ENCODE data around the gene COG5. TPM values are rescaled to one million over a fixed set of nuclear protein-coding genes. Genes with fewer than 3 reads are reported as not detected.

COG5 gene
- total and polyA plus RNA-seq, 9 of the 15 experiments (the other 6 are each of a cell fraction or from before 2014, with no cell fraction given): 15.3 to 75.1 (median 56.4) TPM

DNA sequence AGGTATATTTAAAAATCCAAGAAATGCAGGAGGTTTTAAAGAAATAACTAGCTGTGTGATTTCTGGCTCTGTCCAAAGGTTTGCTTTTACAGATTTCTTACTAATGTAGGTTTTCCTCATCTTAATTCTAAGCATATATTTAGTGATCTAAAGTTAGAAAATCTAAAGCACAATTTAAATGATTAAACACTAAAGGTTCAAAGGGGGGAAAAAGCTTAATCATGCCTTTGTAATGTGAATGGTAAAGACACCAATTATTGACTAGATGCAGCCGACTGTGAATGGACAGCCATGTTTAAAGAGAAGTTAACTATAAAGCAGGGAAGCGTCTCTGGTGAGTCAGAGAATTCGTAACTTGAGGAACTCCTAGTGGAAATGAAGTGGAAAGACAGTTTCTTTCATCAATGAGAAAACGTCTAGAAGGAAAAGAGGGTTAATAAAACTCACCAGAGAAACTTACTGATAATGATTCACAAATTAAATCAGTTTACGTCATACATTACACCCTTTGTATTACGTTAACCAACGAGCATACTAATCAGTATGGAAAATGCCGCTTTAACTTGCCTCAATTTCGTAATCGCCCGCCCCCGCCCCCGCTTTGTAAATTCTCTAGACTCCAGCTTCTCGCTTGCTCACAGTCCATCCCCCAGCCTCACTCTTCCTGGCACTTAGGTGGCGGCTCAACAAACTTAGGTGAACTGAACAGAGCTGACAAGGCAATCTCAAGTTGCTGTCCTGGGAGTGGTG lies 396.1 kb downstream of the COG5 start (continued):
- peak; percentile 62 for TF ChIP-seq JUN (IDR thresholded peaks at IDR 0.05; ENCODE audit: borderline replicate concordance, low read depth, low read length)
- no peak for TF ChIP-seq JUN (CRISPR knock-in tag; IDR thresholded peaks at IDR 0.05; ENCODE audit: borderline replicate concordance)
- TF ChIP-seq IRF9 (tag; IDR thresholded peaks at IDR 0.05): peak; percentile 69; the same call in 1 of the 2 replicates
- TF ChIP-seq CREM (IDR thresholded peaks at IDR 0.05; ENCODE audit: low read depth): peak; percentile 74
- peak; percentile 52; the same call in 1 of the 2 replicates for TF ChIP-seq SMC3 (conservative IDR thresholded peaks at IDR 0.05; ENCODE audit: insufficient read depth, low read depth, low read length)
- TF ChIP-seq ZNF583 (CRISPR knock-in tag; IDR thresholded peaks at IDR 0.05): no peak
- TF ChIP-seq, protein P1, sequence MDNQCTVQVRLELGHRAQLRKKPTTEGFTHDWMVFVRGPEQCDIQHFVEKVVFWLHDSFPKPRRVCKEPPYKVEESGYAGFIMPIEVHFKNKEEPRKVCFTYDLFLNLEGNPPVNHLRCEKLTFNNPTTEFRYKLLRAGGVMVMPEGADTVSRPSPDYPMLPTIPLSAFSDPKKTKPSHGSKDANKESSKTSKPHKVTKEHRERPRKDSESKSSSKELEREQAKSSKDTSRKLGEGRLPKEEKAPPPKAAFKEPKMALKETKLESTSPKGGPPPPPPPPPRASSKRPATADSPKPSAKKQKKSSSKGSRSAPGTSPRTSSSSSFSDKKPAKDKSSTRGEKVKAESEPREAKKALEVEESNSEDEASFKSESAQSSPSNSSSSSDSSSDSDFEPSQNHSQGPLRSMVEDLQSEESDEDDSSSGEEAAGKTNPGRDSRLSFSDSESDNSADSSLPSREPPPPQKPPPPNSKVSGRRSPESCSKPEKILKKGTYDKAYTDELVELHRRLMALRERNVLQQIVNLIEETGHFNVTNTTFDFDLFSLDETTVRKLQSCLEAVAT (IDR thresholded peaks at IDR 0.05): peak in 1 of 2 experiments; percentile 62; a peak in 2 of 4 replicates
- TF ChIP-seq POLR2AphosphoS5 (IDR thresholded peaks at IDR 0.05; ENCODE audit: control insufficient read depth, insufficient read depth, low read depth, low read length): peak; percentile 85
- TF ChIP-seq ZBTB2 (IDR thresholded peaks at IDR 0.05): peak; percentile 60
- TF ChIP-seq RBBP5 (IDR thresholded peaks at IDR 0.05; ENCODE audit: borderline replicate concordance, insufficient read depth, low read length, poor library complexity, severe bottlenecking): peak; percentile 27
- TF ChIP-seq ZNF551 (CRISPR knock-in tag; IDR thresholded peaks at IDR 0.05): 0 out of 2 replicates have a peak, but pooled peaks have one; percentile 60
- peak; percentile 24; the same call in 1 of the 2 replicates for TF ChIP-seq MTA3 (IDR thresholded peaks at IDR 0.05; ENCODE audit: borderline replicate concordance)
- peak in 1 of 2 experiments; percentile 2; a peak in 1 of 4 replicates for TF ChIP-seq RCOR1 (IDR thresholded peaks at IDR 0.05; ENCODE audit: borderline replicate concordance in 1 of 2, low read depth in 2 of 2, low read length in 2 of 2)
- peak; percentile 77 for TF ChIP-seq LEF1 (IDR thresholded peaks at IDR 0.05)
- TF ChIP-seq GTF2E2 (tag; IDR thresholded peaks at IDR 0.05): peak; percentile 94
- TF ChIP-seq, protein P2, sequence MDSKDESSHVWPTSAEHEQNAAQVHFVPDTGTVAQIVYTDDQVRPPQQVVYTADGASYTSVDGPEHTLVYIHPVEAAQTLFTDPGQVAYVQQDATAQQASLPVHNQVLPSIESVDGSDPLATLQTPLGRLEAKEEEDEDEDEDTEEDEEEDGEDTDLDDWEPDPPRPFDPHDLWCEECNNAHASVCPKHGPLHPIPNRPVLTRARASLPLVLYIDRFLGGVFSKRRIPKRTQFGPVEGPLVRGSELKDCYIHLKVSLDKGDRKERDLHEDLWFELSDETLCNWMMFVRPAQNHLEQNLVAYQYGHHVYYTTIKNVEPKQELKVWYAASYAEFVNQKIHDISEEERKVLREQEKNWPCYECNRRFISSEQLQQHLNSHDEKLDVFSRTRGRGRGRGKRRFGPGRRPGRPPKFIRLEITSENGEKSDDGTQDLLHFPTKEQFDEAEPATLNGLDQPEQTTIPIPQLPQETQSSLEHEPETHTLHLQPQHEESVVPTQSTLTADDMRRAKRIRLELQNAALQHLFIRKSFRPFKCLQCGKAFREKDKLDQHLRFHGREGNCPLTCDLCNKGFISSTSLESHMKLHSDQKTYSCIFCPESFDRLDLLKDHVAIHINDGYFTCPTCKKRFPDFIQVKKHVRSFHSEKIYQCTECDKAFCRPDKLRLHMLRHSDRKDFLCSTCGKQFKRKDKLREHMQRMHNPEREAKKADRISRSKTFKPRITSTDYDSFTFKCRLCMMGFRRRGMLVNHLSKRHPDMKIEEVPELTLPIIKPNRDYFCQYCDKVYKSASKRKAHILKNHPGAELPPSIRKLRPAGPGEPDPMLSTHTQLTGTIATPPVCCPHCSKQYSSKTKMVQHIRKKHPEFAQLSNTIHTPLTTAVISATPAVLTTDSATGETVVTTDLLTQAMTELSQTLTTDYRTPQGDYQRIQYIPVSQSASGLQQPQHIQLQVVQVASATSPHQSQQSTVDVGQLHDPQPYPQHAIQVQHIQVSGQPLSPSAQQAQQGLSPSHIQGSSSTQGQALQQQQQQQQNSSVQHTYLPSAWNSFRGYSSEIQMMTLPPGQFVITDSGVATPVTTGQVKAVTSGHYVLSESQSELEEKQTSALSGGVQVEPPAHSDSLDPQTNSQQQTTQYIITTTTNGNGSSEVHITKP (IDR thresholded peaks at IDR 0.05; ENCODE audit: partially characterized antibody): peak; percentile 52
- TF ChIP-seq, protein P3, sequence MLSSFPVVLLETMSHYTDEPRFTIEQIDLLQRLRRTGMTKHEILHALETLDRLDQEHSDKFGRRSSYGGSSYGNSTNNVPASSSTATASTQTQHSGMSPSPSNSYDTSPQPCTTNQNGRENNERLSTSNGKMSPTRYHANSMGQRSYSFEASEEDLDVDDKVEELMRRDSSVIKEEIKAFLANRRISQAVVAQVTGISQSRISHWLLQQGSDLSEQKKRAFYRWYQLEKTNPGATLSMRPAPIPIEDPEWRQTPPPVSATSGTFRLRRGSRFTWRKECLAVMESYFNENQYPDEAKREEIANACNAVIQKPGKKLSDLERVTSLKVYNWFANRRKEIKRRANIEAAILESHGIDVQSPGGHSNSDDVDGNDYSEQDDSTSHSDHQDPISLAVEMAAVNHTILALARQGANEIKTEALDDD (IDR thresholded peaks at IDR 0.05): peak; percentile 90
- peak; percentile 92; the same call in 1 of the 2 replicates for TF ChIP-seq BRD4 (IDR thresholded peaks at IDR 0.05)
